ENCODE results near the gene ZNF438.

ZNF438 gene

GRCh38 chr10:31023558-31023957, 8.1 kb downstream of the ZNF438 start:
- no peak overlapping the region for H3K4me3 ChIP-seq (ENCODE audit: low read depth, low read length)

GRCh38 chr10:31020209-31020608, 11.5 kb downstream of the ZNF438 start:
- TF ChIP-seq CTCF (IDR thresholded peaks at IDR 0.05; ENCODE audit: low read depth, low read length): no peak
- TF ChIP-seq POLR2A (IDR thresholded peaks at IDR 0.05; ENCODE audit: extremely low read depth, insufficient read length): no peak
- TF ChIP-seq MAX (IDR thresholded peaks at IDR 0.05; ENCODE audit: low read depth, low read length): no peak
- TF ChIP-seq MYC (IDR thresholded peaks at IDR 0.05; ENCODE audit: low read depth, low read length): no peak
- H3K4me3 ChIP-seq (ENCODE audit: low read depth, low read length): no peak overlapping the region
- no peak for DNase-seq (ENCODE audit: low read depth)

More at GRCh38 chr10:31023558-31023957, 8.1 kb downstream of the ZNF438 start:
- no peak for TF ChIP-seq MAX (IDR thresholded peaks at IDR 0.05; ENCODE audit: low read depth, low read length)
- no peak for TF ChIP-seq CTCF (IDR thresholded peaks at IDR 0.05; ENCODE audit: low read depth, low read length)
- TF ChIP-seq POLR2A (IDR thresholded peaks at IDR 0.05; ENCODE audit: extremely low read depth, insufficient read length): no peak
- TF ChIP-seq MYC (IDR thresholded peaks at IDR 0.05; ENCODE audit: low read depth, low read length): no peak
- DNase-seq (ENCODE audit: low read depth): no peak

GRCh38 chr10:31018962-31019361, 12.7 kb downstream of the ZNF438 start:
- TF ChIP-seq MAX (IDR thresholded peaks at IDR 0.05; ENCODE audit: low read depth, low read length) (no peak), MYC (IDR thresholded peaks at IDR 0.05; ENCODE audit: low read depth, low read length) (no peak), CTCF (IDR thresholded peaks at IDR 0.05; ENCODE audit: low read depth, low read length) (no peak), POLR2A (IDR thresholded peaks at IDR 0.05; ENCODE audit: extremely low read depth, insufficient read length) (no peak)
- no peak overlapping the region for H3K4me3 ChIP-seq (ENCODE audit: low read depth, low read length)
- DNase-seq (ENCODE audit: low read depth): no peak

GRCh38 chr10:31018356-31018750, 13.3 kb downstream of the ZNF438 start:
- no peak overlapping the region for H3K4me3 ChIP-seq (ENCODE audit: low read depth, low read length)
- DNase-seq (ENCODE audit: low read depth): no peak
- TF ChIP-seq MAX (IDR thresholded peaks at IDR 0.05; ENCODE audit: low read depth, low read length) (no peak), MYC (IDR thresholded peaks at IDR 0.05; ENCODE audit: low read depth, low read length) (no peak), CTCF (IDR thresholded peaks at IDR 0.05; ENCODE audit: low read depth, low read length) (no peak), POLR2A (IDR thresholded peaks at IDR 0.05; ENCODE audit: extremely low read depth, insufficient read length) (no peak)

GRCh38 chr10:31017534-31018355, 13.9 kb downstream of the ZNF438 start:
- no peak for DNase-seq (ENCODE audit: low read depth)
- H3K4me3 ChIP-seq (ENCODE audit: low read depth, low read length): no peak overlapping the region
- TF ChIP-seq MYC (IDR thresholded peaks at IDR 0.05; ENCODE audit: low read depth, low read length): no peak
- TF ChIP-seq MAX (IDR thresholded peaks at IDR 0.05; ENCODE audit: low read depth, low read length): no peak
- no peak for TF ChIP-seq POLR2A (IDR thresholded peaks at IDR 0.05; ENCODE audit: extremely low read depth, insufficient read length)
- TF ChIP-seq CTCF (IDR thresholded peaks at IDR 0.05; ENCODE audit: low read depth, low read length): no peak

All from NB4 (cell line).